Measurements from ENCODE around the gene CAMK2N1. TPM values are rescaled to one million over a fixed set of nuclear protein-coding genes. Genes with fewer than 3 reads are reported as not detected.

Gene CAMK2N1
- total and polyA plus RNA-seq, 8 donors, result 17.9 to 91.0 (median 61.8) TPM

DNA sequence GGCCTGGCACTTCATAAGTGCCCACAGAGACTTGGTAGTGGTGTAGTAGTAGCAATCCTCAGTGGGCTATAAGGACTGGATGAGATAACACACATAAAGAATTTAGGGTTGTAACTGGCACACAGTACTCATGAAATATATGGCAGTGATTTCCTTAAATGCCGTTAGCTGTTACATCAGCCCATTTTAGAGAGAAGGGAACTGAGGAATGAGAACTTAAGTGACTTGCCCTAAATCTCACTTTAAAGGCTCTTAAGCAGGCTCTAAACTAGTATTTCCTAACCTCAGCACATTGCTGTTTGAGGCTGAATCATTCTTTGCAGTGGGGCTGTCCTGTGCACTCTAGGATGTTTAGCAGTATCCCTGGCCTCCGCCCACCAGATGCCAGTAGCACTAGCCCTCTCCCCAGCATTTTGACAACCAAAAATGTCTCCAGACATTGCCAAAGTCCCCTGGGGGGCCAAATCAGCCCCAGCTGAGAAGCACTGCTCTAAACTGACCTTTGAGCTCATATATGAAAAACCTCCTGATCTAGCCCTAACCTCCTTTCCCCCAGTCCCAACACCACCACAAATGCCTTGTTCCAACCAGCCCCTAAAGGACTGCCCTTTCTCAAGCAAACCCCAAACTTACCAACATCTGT is 11.6 kb downstream of the CAMK2N1 start:
- Histone ChIP-seq H3K27me3 (peaks cover 15 to 82% of the 10 kb centered on the region in 2 donors), H3K4me1 (peaks cover 6 to 10% of the 10 kb centered on the region in 2 donors), H3K4me3 (no peak overlapping the region), H3K36me3 (no peaks in the 10 kb centered on the region), H3K9me3 (no peaks in the 10 kb centered on the region), H3K27ac (no peak overlapping the region)
- ATAC-seq (no peak), DNase-seq (no peak)
- intact Hi-C loops (cut with DNase I), result no loop called here
- TF ChIP-seq, protein P1, sequence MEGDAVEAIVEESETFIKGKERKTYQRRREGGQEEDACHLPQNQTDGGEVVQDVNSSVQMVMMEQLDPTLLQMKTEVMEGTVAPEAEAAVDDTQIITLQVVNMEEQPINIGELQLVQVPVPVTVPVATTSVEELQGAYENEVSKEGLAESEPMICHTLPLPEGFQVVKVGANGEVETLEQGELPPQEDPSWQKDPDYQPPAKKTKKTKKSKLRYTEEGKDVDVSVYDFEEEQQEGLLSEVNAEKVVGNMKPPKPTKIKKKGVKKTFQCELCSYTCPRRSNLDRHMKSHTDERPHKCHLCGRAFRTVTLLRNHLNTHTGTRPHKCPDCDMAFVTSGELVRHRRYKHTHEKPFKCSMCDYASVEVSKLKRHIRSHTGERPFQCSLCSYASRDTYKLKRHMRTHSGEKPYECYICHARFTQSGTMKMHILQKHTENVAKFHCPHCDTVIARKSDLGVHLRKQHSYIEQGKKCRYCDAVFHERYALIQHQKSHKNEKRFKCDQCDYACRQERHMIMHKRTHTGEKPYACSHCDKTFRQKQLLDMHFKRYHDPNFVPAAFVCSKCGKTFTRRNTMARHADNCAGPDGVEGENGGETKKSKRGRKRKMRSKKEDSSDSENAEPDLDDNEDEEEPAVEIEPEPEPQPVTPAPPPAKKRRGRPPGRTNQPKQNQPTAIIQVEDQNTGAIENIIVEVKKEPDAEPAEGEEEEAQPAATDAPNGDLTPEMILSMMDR (IDR thresholded peaks at IDR 0.05), result no peak

DNA sequence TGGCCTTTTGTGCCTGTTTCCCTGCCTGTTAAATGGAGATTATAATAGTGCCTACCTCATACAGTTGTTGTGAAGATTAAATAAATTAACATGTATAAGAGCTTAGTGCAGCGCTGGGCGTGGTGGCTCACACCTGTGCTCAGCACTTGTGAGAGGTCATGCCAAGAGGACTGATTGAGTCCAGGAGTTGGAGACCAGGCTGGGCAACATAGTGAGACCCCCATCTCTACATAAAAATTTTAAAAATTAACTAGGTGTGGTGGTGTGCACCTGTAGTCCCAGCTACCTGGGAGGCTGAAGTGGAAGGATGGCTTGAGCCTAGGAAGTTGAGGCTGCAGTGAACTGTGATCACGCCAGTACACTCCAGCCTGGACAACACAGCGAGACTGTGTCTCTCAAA is 12.1 kb downstream of the CAMK2N1 start:
- peaks cover 6 to 10% of the 10 kb centered on the region in 2 donors for H3K4me1 ChIP-seq
- H3K27me3 ChIP-seq, result peaks cover 12 to 79% of the 10 kb centered on the region in 2 donors
- H3K36me3 ChIP-seq, result no peaks in the 10 kb centered on the region
- intact Hi-C loops (cut with DNase I), result no loop called here
- no peak overlapping the region for H3K4me3 ChIP-seq
- TF ChIP-seq, protein P1 (IDR thresholded peaks at IDR 0.05), result no peak
- no peak overlapping the region for H3K27ac ChIP-seq
- H3K9me3 ChIP-seq, result no peaks in the 10 kb centered on the region
- ATAC-seq (no peak), DNase-seq (no peak)

DNA sequence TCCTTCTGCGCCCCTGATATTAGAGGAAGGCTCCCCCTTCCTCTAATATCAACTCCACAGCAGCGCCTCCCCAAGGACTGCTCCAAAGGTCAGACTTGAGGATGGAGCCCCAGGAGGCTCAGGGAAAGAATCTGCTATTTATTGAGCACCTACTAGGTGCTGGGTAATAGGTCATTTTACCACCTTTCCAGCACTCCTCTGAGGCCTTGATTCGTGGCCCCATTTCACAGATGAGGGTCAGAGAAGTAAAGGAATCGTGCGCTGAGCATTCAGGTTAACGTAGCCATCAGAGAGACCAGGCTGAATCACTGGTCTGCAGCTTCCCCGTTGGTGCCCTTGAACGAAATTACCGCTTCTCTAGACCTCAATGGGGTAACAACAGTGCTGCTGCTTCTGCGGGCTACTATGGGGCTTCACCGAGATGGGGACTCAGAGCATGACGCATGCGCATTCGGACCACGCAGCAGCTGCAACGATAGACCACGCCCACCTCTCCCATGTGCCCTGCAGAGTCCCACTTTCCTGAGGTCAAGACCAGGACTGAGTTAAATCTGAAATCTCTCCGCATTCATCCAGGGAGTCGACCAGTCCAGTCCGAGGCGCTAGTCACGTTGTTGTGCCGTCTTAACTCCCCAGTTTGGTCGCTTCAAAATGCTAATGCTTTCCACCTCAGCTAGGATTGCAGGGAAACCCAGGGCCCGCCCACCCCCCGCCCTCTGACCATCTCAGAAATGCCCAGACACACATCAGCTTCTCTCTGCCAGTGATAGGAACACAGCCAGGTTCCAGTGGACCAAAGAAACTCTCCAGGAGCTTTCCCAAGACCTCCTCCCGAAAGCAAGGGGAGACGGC is 12.9 kb downstream of the CAMK2N1 start:
- Histone ChIP-seq H3K27ac (no peak overlapping the region), H3K4me1 (peaks cover 6 to 10% of the 10 kb centered on the region in 2 donors), H3K9me3 (no peaks in the 10 kb centered on the region), H3K36me3 (no peaks in the 10 kb centered on the region), H3K27me3 (peaks cover 12 to 77% of the 10 kb centered on the region in 2 donors), H3K4me3 (no peak overlapping the region)
- TF ChIP-seq, protein P1 (IDR thresholded peaks at IDR 0.05), result no peak
- intact Hi-C loops (cut with DNase I), result no loop called here
- ATAC-seq, result peak; percentile 26
- DNase-seq, result peak in 2 of 4 donors; percentile 34 to 76

DNA sequence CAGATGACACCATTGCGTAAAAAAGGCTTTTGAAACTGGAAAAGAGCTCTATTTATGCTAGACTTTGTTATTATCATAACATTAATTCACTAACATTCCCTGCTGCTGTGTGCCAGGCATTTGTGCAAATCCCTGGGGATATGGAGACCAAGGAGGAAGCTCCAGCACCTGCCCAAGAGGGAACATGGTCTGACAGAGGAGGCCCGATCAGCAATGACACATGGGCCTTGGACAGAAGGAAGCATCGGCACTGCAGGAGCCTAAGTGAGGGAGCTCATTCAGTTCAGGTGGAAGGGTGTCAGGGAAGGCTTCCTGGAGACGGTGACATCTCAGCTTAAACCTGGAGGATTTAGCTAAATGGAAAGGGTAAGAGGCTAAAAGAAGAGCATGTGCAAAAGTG is 13.9 kb downstream of the CAMK2N1 start:
- intact Hi-C loops (cut with DNase I), result no loop called here
- Histone ChIP-seq H3K9me3 (no peaks in the 10 kb centered on the region), H3K4me1 (peaks cover 6 to 9% of the 10 kb centered on the region in 2 donors), H3K27me3 (peaks cover 12 to 77% of the 10 kb centered on the region in 2 donors), H3K36me3 (no peaks in the 10 kb centered on the region), H3K27ac (no peak overlapping the region), H3K4me3 (no peak overlapping the region)
- DNase-seq (no peak), ATAC-seq (no peak)
- TF ChIP-seq, protein P1 (IDR thresholded peaks at IDR 0.05), result no peak

DNA sequence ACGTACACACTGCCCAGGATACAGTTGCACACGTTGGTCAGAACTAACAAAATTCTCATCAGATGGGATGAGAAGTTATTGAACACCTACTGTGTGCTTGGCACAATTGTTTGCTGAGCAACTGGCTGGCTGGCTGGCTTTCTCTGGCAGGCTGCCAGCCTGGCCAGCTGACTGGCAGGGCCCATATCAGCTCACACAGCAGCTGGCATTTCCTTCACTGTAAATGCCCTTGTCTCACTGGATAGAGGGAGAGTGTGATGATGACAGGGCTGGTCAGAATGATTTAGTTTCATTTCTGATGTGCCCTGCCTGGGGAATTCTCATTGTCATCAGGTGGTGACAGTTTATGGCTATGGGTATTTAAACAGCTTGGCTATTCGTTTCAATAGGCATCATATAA is 15.8 kb downstream of the CAMK2N1 start:
- no peaks in the 10 kb centered on the region for H3K36me3 ChIP-seq
- no peak overlapping the region for H3K27ac ChIP-seq
- H3K27me3 ChIP-seq, result peaks cover 0 to 76% of the 10 kb centered on the region in 2 donors
- no peaks in the 10 kb centered on the region for H3K4me1 ChIP-seq
- TF ChIP-seq, protein P1 (IDR thresholded peaks at IDR 0.05), result no peak
- no peaks in the 10 kb centered on the region for H3K9me3 ChIP-seq
- intact Hi-C loops (cut with DNase I), result no loop called here
- H3K4me3 ChIP-seq, result no peak overlapping the region
- ATAC-seq, result no peak
- no peak for DNase-seq
